Measurements from ENCODE around the gene MYO1E.
A peak's percentile ranks its signal among the peaks of the same experiment; 100 is the strongest.
"Not testable (repeated sequence)": the region's sequence is repeated elsewhere in the genome, so short reads cannot be mapped to it uniquely, and the experiment has no call there.

MYO1E gene

DNA sequence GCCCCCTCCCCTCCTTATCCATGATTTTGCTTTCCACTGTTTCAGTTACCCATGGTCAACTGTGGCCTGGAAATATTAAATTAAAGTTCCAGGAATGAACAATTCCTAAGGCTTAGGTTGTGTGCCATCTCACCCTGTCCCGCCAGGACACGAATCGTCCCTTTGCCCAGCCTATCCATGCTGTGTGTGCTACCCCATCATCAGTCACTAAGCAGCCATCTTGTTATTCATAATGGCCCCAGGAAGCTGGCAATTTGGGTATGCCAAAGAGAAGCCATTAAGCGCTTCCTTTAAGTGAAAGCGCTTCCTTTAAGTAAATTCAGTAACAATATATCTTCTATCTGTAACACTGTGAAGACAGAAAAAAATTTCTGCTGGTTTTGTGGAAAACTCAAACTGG lies 215.3 kb downstream of the MYO1E start:
- DNase-seq, result no peak

GRCh38 chr15:59155431-59155830 lies 217.2 kb downstream of the MYO1E start:
- DNase-seq, result no peak

GRCh38 chr15:59154243-59154642 lies 218.4 kb downstream of the MYO1E start:
- DNase-seq, result no peak

DNA sequence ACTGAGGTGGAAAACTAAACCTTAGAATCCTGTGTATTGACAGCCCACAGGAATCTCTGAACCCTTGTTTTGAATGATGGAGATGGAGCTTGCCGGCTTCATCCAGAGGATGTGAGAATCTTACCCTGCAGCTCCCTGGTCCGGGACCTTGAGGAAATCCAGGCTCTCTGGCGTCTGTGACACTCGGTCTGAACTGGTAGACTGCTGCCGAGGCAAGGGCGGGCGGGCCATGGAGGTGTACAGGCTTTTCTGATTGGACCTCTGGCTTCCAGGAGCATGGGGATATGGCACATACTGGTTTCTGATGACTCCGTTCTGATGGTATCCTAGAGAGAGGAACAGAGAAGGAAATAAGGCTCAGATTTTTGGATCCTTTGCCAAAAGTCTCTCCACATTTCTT lies 219.2 kb downstream of the MYO1E start:
- no peak for DNase-seq

GRCh38 chr15:59152694-59153450 lies 219.8 kb downstream of the MYO1E start:
- no peak for DNase-seq

DNA sequence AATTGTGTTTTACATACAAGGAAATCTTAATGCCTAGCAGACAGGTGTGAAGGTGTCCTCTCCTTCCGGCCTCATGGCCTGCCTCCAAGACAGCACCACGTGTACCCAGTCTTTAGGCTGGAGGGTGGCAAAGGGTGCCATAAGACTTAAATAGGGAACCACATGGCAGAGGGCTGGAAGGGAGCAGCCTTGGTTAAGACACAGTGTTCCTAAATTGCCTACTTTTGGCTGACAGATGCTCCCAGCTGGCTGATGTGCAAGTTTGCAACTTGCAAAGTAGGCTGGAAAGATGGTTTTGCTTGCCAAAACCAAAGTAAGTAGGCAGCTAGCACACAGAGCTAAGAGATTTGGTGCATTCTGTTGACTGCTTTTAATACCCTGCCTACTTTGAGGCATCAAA lies 222.5 kb downstream of the MYO1E start:
- DNase-seq, result no peak

- no peak for DNase-seq
Observed at GRCh38 chr15:59148153-59148833, 224.4 kb downstream of the MYO1E start.

DNA sequence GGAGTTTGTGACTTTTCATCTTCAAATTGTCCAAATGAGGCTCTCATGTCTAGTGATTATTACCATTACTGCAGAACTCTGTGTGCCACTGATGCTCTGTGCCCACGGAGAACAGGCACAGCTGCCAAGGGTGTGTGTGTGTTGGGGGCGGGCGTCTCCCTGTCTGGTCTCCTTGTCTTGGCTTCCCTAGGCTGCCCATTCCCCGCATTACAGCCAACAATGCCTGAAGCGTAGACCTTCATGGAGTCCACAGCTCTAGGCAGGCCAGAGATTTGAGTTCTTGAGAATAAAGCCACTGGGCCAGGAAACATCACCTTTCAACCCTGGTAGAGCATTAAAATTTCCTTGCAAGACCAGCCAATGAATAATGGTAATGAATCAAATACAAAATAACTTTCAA lies 225.0 kb downstream of the MYO1E start:
- DNase-seq, result no peak

GRCh38 chr15:59144594-59144993 lies 228.1 kb downstream of the MYO1E start:
- DNase-seq, result not testable (repeated sequence)

- no peak for DNase-seq
Observed at GRCh38 chr15:59143281-59143680, 229.4 kb downstream of the MYO1E start.

DNA sequence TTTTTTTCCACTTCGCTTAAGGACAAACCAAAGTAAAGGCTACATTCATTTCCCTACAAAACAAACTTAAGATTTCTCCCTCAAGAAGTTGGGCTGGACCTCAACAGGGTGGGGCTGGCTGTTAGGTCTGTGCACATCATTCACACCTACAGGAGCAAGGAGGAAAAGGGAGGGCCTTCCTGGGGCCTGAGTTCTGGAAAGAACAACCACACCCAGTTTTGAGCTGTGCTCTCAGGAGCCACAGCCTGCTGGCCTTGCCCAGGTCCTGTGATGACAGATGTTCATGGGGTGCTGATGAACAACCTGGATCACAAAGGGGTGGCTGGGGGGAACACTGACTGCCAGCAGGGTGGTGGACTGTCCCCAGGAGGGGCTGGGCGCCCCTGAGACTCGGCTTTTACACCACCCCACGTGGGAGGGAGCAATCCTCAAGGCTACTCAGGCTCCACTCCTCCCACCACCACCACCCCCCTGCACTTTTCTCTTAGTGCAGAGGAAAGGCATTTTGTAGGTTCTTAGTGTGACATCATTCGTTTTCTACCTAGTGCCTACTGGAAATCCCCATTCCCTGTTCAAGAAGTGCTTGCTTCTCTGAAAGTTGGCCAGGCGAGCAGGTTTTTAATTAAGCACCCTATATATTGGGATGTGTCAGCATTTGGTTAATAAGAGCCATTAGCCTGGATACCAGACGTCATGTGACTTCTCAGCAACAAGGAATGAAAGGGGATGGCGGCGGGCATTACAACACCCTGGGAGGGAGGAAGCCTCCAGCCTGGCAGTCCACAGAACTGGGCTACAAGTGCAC lies 232.0 kb downstream of the MYO1E start:
- no peak for DNase-seq

GRCh38 chr15:59138243-59138642 lies 234.4 kb downstream of the MYO1E start:
- DNase-seq, result peak; percentile 51

- no peak for DNase-seq
Observed at GRCh38 chr15:59137566-59137965, 235.1 kb downstream of the MYO1E start.

DNA sequence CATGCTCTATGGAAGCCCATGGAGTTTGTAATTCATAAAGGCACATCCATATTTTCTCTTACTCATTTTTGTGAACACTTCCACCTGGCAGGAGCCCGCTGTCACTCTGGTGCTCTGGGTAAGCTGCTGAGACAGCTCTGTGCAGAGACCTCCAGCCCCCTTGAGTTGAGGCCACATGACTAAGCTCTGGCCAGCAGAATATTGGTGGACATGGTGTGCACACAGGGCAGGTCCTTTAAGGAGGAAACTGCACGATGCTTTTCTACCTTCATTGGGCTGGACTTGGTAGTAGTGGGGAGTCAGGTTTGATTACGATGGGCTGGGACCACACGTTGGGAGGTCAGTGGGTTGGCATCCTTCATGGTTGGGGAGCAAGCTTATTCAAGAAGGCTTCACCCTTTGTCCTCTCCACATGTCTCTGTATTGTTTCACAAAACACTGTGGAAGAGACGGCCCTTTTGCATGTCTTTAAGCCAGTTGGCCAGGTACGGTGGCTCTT lies 238.7 kb downstream of the MYO1E start:
- DNase-seq, result no peak

DNA sequence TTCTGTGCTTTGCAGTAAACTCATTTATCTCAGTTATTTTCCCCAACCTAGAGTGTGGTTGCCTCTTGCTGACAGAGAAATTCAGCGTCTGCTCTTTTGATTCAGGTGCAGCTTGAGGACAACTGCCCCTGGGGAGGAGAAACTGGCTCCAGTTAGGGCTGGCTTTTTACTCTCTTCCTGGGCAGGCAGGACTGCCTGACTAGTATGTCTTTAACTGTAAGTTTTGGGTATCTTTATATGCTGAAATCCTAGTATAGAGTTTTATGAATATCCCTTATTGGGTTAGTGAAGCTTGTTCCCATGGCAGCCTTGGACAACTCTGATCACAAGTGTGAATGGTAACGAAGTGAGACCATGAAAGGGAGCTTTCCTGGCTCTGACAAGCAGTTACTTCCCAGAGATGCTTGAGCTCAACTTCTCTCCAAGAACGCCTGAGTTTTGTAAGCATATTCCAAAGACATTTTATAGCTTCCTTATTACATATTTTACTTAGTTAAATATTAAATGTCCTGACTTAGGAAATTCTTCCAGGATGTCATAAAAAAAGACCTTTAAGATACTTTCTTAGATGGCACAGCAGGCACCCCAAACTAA lies 240.6 kb downstream of the MYO1E start:
- no peak for DNase-seq

DNA sequence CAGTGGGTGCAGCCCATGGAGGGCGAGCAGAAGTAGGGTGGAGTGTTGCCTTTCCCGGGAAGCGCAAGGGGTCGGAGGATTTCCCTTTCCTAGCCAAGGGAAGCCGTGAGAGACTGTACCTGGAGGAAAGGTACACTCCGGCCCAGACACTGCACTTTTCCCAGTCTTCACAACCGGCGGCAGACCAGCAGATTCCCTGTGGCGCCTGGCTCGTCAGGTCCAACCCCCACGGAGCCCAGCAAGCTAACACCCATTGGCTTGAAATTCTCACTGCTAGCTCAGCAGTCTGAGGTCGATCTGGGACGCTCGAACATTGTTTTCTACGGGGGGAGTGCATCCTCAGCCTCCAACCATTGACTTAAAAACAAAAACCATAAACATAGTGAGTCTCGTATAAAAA lies 241.2 kb downstream of the MYO1E start:
- DNase-seq, result no peak

DNA sequence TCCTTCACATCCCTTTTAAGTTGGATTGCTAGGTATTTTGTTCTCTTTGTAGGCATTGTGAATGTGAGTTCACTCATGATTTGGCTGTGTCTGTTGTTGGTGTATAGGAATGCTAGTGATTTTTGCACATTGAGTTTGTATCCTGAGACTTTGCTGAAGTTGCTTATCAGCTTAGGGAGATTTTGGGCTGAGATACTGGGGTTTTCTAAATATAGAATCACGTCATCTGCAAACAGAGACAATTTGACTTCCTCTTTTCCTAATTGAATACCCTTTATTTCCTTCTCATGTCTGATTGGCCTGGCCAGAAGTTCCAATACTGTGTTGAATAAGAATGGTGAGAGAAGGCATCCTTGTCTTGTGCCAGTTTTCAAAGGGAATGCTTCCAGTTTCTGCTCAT lies 245.4 kb downstream of the MYO1E start:
- not testable (repeated sequence) for DNase-seq

DNA sequence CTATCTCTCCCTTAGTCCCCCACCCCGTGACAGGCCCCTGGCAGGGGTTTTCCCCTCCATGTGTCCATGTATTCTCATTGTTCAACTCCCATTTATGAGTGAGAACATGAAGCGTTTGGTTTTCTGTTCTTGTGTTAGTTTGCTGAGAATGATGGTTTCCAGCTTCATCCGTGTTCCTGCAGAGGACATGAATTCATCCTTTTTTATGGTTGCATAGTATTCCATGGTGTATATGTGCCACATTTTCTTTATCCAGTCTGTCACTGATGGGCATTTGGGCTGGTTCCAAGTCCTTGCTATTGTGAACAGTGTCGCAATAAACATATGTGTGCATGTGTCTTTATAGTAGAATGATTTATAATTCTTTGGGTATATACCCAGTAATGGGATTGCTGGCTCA lies 247.0 kb downstream of the MYO1E start:
- DNase-seq, result not testable (repeated sequence)

DNA sequence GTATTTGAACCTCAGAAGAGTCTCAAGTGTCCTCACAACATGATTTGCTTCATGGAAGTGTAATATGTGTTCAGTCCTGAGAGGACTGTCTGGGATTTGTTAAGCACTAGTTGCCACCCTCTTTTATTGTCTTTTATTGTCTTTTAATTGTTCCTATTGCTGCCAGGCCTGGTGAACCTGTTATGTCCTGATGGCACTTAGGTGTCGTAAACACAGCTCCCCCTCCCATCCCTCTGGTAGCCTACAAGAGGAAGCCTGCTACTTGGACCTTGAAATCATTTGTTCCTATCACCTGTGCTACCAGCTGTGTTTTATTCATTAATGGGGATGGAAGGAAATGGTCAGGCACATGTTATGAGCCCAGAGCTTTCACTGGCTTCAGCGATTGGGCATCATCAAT lies 248.4 kb downstream of the MYO1E start:
- DNase-seq, result no peak

DNA sequence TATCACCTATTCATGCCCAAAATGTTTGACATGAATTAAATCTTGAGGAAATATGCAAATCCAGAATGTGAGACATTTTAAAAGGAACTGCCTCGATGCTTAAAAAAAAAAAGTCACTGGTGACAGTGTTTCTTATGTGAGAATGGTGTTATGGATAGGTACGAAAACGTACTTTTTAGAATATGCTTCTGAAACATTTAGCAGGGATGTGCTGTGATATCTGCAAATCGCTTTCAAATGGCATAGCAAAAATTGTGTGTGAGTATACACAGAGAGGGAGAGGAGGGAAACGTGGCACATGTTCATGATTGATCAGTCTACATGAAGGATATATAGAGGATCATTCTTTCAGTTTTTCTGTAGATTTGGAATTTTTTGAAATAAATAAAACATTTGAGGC lies 251.7 kb downstream of the MYO1E start:
- DNase-seq, result no peak

DNA sequence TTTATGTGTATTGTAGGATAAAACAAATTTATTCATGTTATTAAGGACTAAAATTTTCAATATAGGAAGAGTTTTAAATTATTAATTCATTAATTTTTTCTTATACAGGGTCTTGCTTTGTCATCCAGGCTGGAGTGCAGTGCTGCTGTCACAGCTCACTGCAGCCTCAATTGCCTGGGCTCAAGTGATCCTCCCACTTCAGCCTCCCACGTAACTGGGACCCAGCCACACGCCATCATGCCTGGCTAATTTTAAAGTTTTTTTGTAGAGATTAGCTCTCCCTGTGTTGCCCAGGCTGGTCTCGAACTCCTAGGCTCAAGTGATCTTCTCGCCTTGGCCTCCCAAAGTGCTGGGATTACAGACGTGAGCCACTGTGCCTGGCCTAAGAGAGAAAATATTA lies 253.0 kb downstream of the MYO1E start:
- DNase-seq, result no peak

DNA sequence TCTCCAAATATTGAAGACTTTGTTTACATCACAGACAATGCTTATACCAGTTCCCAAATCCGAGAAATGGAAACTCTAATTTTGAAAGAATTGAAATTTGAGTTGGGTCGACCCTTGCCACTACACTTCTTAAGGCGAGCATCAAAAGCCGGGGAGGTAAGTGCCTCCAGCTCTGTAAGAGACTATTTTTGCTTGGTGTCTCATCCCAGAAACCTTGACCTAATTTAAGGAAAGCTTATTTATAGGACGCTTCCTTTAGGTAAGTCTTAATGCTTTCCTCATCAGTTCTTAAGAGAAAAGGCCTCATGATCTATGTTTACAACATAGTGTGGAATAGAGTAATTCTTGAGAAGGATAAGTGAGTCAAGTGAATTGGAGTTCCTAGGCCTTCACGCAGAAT lies 255.9 kb downstream of the MYO1E start:
- no peak for DNase-seq

DNA sequence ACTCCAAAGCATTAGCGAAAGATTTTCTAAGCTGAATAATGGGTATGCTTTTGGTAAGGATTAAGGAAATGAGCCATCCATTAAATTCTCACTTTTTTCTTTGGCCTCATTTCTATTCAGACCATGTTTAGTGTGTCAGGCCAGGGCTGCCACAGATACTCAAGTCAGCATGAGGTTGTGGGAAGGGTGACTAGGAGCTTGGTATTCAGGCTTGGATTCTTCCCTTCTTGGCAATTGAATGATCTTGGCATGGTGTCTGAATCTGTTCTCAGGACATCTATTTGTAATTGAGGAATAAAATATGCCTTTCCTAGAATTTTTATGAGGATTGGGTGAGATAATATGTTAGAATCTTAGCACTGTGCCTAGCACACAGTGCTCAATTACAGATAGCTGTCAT lies 256.5 kb downstream of the MYO1E start:
- no peak for DNase-seq

Measured in stimulated activated CD4-positive, alpha-beta T cell treated with anti-CD3 and anti-CD28 coated beads, Interleukin-4, amount 100 ng/mL, for 24 hours (primary cell).